GM13976 (cell line): ENCODE results near the gene PXDN.
A peak's percentile ranks its signal among the peaks of the same experiment; 100 is the strongest.
"Not testable (repeated sequence)": the region's sequence is repeated elsewhere in the genome, so short reads cannot be mapped to it uniquely, and the experiment has no call there.

Source experiments
- DNase-seq: peaks from one replicate; pipeline ENCODE4 v3.0.0; 2012; ENCODE audit warnings: low spot score
- CTCF ChIP-seq: IDR thresholded peaks from 2 replicates; pipeline ENCODE4 v1.5.1; 2012; ENCODE audit warnings: borderline replicate concordance, mild to moderate bottlenecking; ENCODE audit not compliant: insufficient read depth; ENCODE audit errors: extremely low read depth, missing control alignments, control extremely low read depth
- in situ Hi-C: fragments of 300-500 bp; cut with MboI; formaldehyde crosslinking; loops from one replicate; pipeline ENCODE4 v1.12.0; 2022; ENCODE audit warnings: low sequenced_read_pairs, mixed read lengths, inconsistent platforms; ENCODE audit not compliant: unreplicated experiment

The PXDN gene

GRCh38 chr2:1769703-1770422 lies 25.5 kb upstream of the PXDN start:
- peak; percentile 75 for DNase-seq
- TF ChIP-seq CTCF: peak; percentile 62
- in situ Hi-C loops: no loop called here

- no peak for TF ChIP-seq CTCF
- no peak for DNase-seq
- in situ Hi-C loops: no loop called here
These were observed 23.8 kb upstream of the PXDN start for GRCh38 chr2:1767939-1768691.

- in situ Hi-C loops: no loop called here
- DNase-seq: no peak
- TF ChIP-seq CTCF: no peak
These were observed 22.8 kb upstream of the PXDN start for GRCh38 chr2:1766851-1767811.

- TF ChIP-seq CTCF: no peak
- in situ Hi-C loops: no loop called here
- no peak for DNase-seq
These were observed 22.1 kb upstream of the PXDN start for GRCh38 chr2:1766425-1766824.

GRCh38 chr2:1765201-1765600 lies 20.9 kb upstream of the PXDN start:
- DNase-seq, in situ Hi-C loops: not testable (repeated sequence)

- no peak for DNase-seq
- in situ Hi-C loops: no loop called here
- no peak for TF ChIP-seq CTCF
These were observed 15.3 kb upstream of the PXDN start for GRCh38 chr2:1759611-1759930.
